Hepatocyte (in vitro differentiated cells): ENCODE data around the gene QTRT2. TPM values are rescaled to one million over a fixed set of nuclear protein-coding genes. Genes with fewer than 3 reads are reported as not detected.

Experiments used
- DNase-seq: peaks from one replicate; pipeline ENCODE4 v3.0.0-alpha.2; 2016; ENCODE audit warnings: low spot score
- H2AFZ ChIP-seq: fragments of 200-600 bp; sonication (generic); 2 replicates; pipeline ENCODE4 v1.6.0; 2016; ENCODE audit warnings: antibody characterized with exemption, mild to moderate bottlenecking
- H3K27ac ChIP-seq: fragments of 200-600 bp; sonication (generic); 2 replicates; pipeline ENCODE4 v1.5.1; 2016; ENCODE audit warnings: mild to moderate bottlenecking
- H3K27me3 ChIP-seq: fragments of 200-600 bp; sonication (generic); 2 replicates; pipeline ENCODE4 v1.6.1; 2016
- H3K36me3 ChIP-seq: fragments of 200-600 bp; sonication (generic); replicated peaks from 2 replicates; pipeline ENCODE4 v1.5.1; 2016; ENCODE audit warnings: low read depth; ENCODE audit not compliant: insufficient read depth
- H3K4me1 ChIP-seq: fragments of 200-600 bp; sonication (generic); 2 replicates; pipeline ENCODE4 v1.5.1; 2016; ENCODE audit warnings: mild to moderate bottlenecking, moderate library complexity; ENCODE audit not compliant: insufficient read depth
- H3K4me2 ChIP-seq: fragments of 200-600 bp; sonication (generic); 2 replicates; pipeline ENCODE4 v1.6.0; 2016
- H3K4me3 ChIP-seq: fragments of 200-600 bp; sonication (generic); 2 replicates; pipeline ENCODE4 v1.5.1; 2016; ENCODE audit warnings: mild to moderate bottlenecking
- H3K79me2 ChIP-seq: fragments of 200-600 bp; sonication (generic); 2 replicates; pipeline ENCODE4 v1.6.0; 2017; ENCODE audit warnings: mild to moderate bottlenecking
- H3K9me2 ChIP-seq: fragments of 200-600 bp; sonication (generic); replicated peaks from 2 replicates; pipeline ENCODE4 v1.6.0; 2017; ENCODE audit warnings: mild to moderate bottlenecking; ENCODE audit not compliant: insufficient read depth
- H3K9me3 ChIP-seq: fragments of 200-600 bp; sonication (generic); 2 replicates; pipeline ENCODE4 v1.5.1; 2016; ENCODE audit warnings: low read depth, mild to moderate bottlenecking
- H4K20me1 ChIP-seq: fragments of 200-600 bp; sonication (generic); 2 replicates; pipeline ENCODE4 v1.6.0; 2016; ENCODE audit warnings: mild to moderate bottlenecking; ENCODE audit not compliant: insufficient read depth, poor library complexity, severe bottlenecking
- CTCF ChIP-seq: fragments of 200-600 bp; sonication (generic); IDR thresholded peaks from 2 replicates; pipeline ENCODE4 v1.5.1; 2016; ENCODE audit warnings: antibody characterized with exemption, mild to moderate bottlenecking; ENCODE audit not compliant: poor library complexity
- EZH2 ChIP-seq: fragments of 200-600 bp; sonication (generic); IDR thresholded peaks from 2 replicates; pipeline ENCODE4 v1.6.1; 2016; ENCODE audit warnings: antibody characterized with exemption, mild to moderate bottlenecking, borderline replicate concordance
- EZH2phosphoT487 ChIP-seq: fragments of 200-600 bp; sonication (generic); IDR thresholded peaks from one replicate; pipeline ENCODE4 v1.6.1; 2018; ENCODE audit warnings: antibody characterized with exemption, mild to moderate bottlenecking, low read depth, moderate library complexity; ENCODE audit not compliant: unreplicated experiment, severe bottlenecking
- WGBS: methylation state at CpG from one replicate; pipeline ENCODE4 v1.1.6; 2016; ENCODE audit warnings: low lambda C conversion rate; ENCODE audit errors: missing lambda C conversion rate; 5-methylcytosine and 5-hydroxymethylcytosine counted together
- polyA plus RNA-seq: library from polyadenylated mRNA; unstranded; fragments of >200 nt; fragmentation: Nextera tagmentation; extraction: Ambion mirVana; gene quantifications from 2 replicates; pipeline ENCODE4 v1.2.1, GENCODE V29; 2016
- total RNA-seq: library from RNA; depleted of rRNA; stranded (reverse); fragments of >200 nt; gene quantifications from 2 replicates; pipeline ENCODE4 v1.2.3, GENCODE V29; 2014

Gene QTRT2
- total and polyA plus RNA-seq, 2 experiments from 2014 or later, result 7.8 to 18.3 TPM

- no peak for TF ChIP-seq EZH2
- no peak for TF ChIP-seq CTCF
- TF ChIP-seq EZH2phosphoT487, result no peak
- Histone ChIP-seq H3K27ac (no peak overlapping the region), H2AFZ (no peak overlapping the region), H3K27me3 (no peaks in the 10 kb centered on the region), H3K36me3 (no peaks in the 10 kb centered on the region), H3K79me2 (no peaks in the 10 kb centered on the region), H3K4me3 (no peak overlapping the region), H4K20me1 (no peaks in the 10 kb centered on the region), H3K4me1 (no peaks in the 10 kb centered on the region), H3K4me2 (no peak overlapping the region), H3K9me2 (no peaks in the 10 kb centered on the region), H3K9me3 (no peaks in the 10 kb centered on the region)
- WGBS, result 35% methylated on average over 1 of the region's 1 CpG
- no peak for DNase-seq
Measured at GRCh38 chr3:114128231-114128630, 71.7 kb downstream of the QTRT2 start.

- H2AFZ ChIP-seq, result no peak overlapping the region
- no peak overlapping the region for H3K27ac ChIP-seq
- H3K27me3 ChIP-seq, result no peaks in the 10 kb centered on the region
- DNase-seq, result no peak
- H4K20me1 ChIP-seq, result no peaks in the 10 kb centered on the region
- H3K9me3 ChIP-seq, result no peaks in the 10 kb centered on the region
- no peak overlapping the region for H3K4me2 ChIP-seq
- H3K9me2 ChIP-seq, result no peaks in the 10 kb centered on the region
- no peak for TF ChIP-seq EZH2
- no peak for TF ChIP-seq EZH2phosphoT487
- TF ChIP-seq CTCF, result no peak
- 95% methylated on average over 8 of the region's 8 CpGs for WGBS
- no peaks in the 10 kb centered on the region for H3K79me2 ChIP-seq
- H3K4me3 ChIP-seq, result no peak overlapping the region
- no peaks in the 10 kb centered on the region for H3K36me3 ChIP-seq
- no peaks in the 10 kb centered on the region for H3K4me1 ChIP-seq
Measured at GRCh38 chr3:114128826-114129225, 72.3 kb downstream of the QTRT2 start.

DNA sequence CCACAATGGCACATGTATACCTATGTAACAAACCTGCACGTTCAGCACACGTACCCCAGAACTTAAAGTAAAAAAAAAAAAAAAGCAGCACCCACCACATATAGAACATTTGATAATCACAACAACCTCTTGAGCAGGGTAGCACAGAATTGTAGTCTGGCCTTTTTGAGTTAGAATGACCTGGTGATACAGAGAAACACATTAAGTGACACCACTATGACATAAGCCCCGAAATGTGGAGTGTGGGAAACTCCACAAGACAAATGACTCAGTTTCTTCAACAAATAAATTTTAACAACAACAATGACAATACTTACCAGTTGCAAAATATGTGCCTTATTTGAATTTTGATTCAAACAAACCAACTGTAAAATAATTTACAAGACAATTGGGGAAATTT lies 76.0 kb downstream of the QTRT2 start:
- Histone ChIP-seq H3K27ac (no peak overlapping the region), H2AFZ (no peak overlapping the region), H3K79me2 (no peaks in the 10 kb centered on the region), H3K4me3 (no peak overlapping the region), H3K27me3 (no peaks in the 10 kb centered on the region), H3K9me2 (no peaks in the 10 kb centered on the region), H3K4me1 (no peaks in the 10 kb centered on the region), H3K9me3 (no peaks in the 10 kb centered on the region), H3K36me3 (no peaks in the 10 kb centered on the region), H3K4me2 (no peak overlapping the region), H4K20me1 (no peaks in the 10 kb centered on the region)
- WGBS, result 97% methylated on average over 3 of the region's 3 CpGs
- TF ChIP-seq CTCF, result no peak
- no peak for DNase-seq

DNA sequence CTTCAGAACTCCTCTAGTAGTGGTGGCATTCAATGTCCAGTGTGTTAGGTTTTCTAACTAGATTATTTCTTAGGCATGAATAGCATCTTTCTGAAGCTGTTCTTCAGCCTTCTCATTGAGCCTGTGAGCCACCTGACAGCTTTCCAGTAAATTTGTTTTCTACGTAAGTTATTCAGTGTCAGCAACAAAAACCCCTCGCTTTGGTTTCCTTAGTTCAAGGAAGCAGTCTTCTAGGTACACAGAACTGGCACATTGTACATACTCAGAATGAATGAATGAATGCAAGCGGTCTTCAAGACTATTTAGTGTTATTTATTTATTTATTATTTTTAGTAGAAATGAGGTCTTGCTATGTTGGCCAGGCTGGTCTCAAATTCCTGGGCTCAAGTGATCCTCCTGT lies 77.4 kb downstream of the QTRT2 start:
- Histone ChIP-seq H3K4me2 (no peak overlapping the region), H3K4me1 (no peaks in the 10 kb centered on the region), H3K27me3 (no peaks in the 10 kb centered on the region), H3K9me3 (no peaks in the 10 kb centered on the region), H2AFZ (no peak overlapping the region), H3K27ac (no peak overlapping the region), H3K79me2 (no peaks in the 10 kb centered on the region), H3K4me3 (no peak overlapping the region), H3K36me3 (no peaks in the 10 kb centered on the region), H3K9me2 (no peaks in the 10 kb centered on the region), H4K20me1 (no peaks in the 10 kb centered on the region)
- TF ChIP-seq EZH2phosphoT487 (no peak), EZH2 (no peak), CTCF (no peak)
- WGBS, result 97% methylated on average over 3 of the region's 3 CpGs
- DNase-seq, result no peak
